MG63 (cell line): ENCODE measurements around the gene ADGRL2. TPM values are rescaled to one million over a fixed set of nuclear protein-coding genes. Genes with fewer than 3 reads are reported as not detected.

Experiments used
- DNase-seq: peaks from one replicate; pipeline ENCODE4 v3.0.0-alpha.2; 2020
- H3K27me3 ChIP-seq: fragments of 250-450 bp; sonication (Bioruptor Pico); 2 replicates; pipeline ENCODE4 v1.5.1; 2020; ENCODE audit warnings: mild to moderate bottlenecking, moderate library complexity
- H3K36me3 ChIP-seq: fragments of 250-450 bp; sonication (Bioruptor Pico); 2 replicates; pipeline ENCODE4 v1.5.1; 2020; ENCODE audit warnings: mild to moderate bottlenecking, moderate library complexity
- H3K4me3 ChIP-seq: fragments of 250-450 bp; sonication (Bioruptor Pico); 2 replicates; pipeline ENCODE4 v1.5.1; 2020; ENCODE audit warnings: mild to moderate bottlenecking, moderate library complexity
- H3K9me3 ChIP-seq: fragments of 250-450 bp; sonication (Bioruptor Pico); 2 replicates; pipeline ENCODE4 v1.5.1; 2020; ENCODE audit warnings: mild to moderate bottlenecking, moderate library complexity
- total RNA-seq: library from RNA; depleted of rRNA; stranded (reverse); fragments of >200 nt; shearing (Covaris generic); gene quantifications from 2 replicates; pipeline ENCODE4 v1.2.3, GENCODE V29; 2014; ENCODE audit warnings: low replicate concordance; rRNA removed

ADGRL2 gene
- 0.13 and 0.57 TPM in 2 replicates for total RNA-seq

DNA sequence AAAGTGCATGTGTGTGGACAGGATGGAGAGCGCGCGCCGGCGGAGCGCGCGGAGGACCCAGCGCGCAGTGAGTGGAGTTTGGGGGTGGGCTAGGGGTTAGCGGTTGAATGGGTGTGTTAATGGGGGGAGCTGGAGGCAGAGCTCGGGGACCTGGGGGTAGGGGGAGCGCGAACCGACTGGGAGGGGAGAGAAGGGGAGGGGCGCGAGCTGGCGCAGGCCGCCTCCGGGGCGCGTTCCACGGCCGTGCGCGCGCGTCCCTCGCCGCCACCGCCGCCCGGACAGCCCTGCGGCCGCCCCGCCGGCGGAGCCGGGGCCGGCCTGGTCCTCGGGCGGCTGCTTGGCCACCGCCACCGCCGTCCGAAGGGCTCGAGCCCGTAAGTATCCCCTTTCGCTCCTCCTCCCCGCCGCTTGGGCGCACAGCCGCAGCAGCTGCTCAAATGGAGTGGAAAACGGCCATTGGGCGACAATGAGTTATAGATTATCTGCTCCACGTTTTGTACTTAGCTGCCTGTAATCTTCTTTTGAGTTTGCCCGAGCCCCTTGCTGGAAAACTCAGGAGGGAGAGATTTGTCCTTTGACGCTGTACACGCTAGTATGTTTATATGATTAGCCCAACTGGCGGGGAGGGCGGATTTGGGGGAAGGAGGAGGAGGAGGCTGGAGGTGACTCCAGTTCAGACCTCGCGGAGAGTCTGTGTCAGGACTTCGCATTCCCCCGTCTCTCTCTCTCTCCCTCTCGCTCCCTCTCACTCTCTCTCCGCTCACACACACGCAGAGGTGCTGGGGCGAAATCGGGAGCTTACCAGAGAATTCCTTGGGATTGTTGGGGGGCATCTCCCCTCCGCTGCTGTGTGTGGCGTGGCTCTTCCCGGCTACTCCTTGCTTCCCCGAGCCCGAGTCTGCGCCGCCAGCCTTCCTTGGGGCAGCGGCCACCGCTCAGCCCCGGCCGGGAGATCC, at the start of gene ADGRL2:
TSS of gene ADGRL2 (plus strand) at position 240 of the 956 bp plus-strand sequence. CDS start 36,051 bp downstream, outside the sequence.
- DNase-seq, result peak; percentile 64
- H3K9me3 ChIP-seq, result no peaks in the 10 kb centered on the region
- H3K36me3 ChIP-seq, result no peaks in the 10 kb centered on the region
- peaks cover 80% of the 10 kb centered on the region for H3K27me3 ChIP-seq
- H3K4me3 ChIP-seq, result peak within 1 kb of the TSS; percentile 50

DNA sequence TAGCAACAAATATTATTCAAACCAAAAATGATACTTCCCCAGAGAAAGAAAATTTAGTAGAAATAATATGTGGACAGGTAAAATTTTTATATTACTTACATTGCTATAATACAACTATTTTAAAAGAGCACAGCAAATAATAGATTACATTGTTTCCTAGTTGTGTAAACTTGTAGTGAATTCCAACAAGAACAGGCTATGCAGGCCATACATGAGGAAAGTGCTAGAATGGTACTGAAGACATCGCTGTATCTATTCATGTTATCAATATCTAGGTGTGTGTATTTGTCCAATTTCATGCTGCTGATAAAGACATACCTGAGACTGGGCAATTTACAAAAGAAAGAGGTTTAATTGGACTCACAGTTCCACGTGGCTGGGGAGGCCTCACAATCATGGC, 47.9 kb upstream of the ADGRL2 start:
- DNase-seq, result no peak
- Histone ChIP-seq H3K27me3 (no peaks in the 10 kb centered on the region), H3K36me3 (no peaks in the 10 kb centered on the region), H3K4me3 (no peak overlapping the region), H3K9me3 (no peaks in the 10 kb centered on the region)

DNA sequence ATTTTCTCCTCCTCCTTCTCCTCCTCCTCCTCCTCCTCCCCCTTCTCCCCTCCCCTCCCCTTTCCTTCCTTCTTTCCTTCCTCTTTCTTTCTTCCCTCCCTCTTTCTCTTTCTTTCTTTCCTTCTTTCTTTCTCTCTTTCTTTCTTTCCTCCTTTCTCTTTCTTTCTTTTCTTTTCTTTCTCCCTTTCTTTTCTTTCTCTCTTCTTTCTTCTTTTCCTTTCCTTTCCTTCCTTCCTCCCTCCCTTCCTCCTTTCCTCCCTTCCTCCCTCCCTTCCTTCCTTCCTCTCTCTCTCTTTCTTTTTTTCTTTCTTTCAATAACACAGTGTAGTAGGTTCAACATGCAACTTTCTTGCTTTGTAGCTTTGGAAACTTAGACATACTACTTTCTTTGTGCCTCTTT, 46.3 kb upstream of the ADGRL2 start:
- H3K36me3 ChIP-seq, result no peaks in the 10 kb centered on the region
- no peak overlapping the region for H3K4me3 ChIP-seq
- no peak for DNase-seq
- no peaks in the 10 kb centered on the region for H3K9me3 ChIP-seq
- no peaks in the 10 kb centered on the region for H3K27me3 ChIP-seq

DNA sequence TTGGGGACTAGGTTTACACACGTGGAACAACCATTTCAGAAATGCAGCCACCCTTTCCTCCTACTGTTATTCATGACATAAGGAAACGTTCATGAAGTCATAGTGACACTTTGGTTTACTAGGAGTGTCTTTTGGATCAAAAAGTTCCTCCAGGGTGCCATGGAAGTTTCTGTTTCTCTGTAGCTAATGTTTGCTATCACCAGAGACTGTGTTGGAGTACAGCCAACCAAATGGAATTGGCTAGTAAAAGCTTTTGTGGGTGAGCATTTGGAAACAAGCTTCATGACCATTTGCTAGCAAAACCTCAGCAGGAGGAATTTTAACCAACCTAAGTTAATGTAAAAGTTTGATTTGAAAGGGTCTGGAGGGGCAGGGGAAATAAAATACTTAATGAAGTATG, 43.9 kb upstream of the ADGRL2 start:
- Histone ChIP-seq H3K36me3 (no peaks in the 10 kb centered on the region), H3K4me3 (no peak overlapping the region), H3K9me3 (no peaks in the 10 kb centered on the region), H3K27me3 (no peaks in the 10 kb centered on the region)
- no peak for DNase-seq

DNA sequence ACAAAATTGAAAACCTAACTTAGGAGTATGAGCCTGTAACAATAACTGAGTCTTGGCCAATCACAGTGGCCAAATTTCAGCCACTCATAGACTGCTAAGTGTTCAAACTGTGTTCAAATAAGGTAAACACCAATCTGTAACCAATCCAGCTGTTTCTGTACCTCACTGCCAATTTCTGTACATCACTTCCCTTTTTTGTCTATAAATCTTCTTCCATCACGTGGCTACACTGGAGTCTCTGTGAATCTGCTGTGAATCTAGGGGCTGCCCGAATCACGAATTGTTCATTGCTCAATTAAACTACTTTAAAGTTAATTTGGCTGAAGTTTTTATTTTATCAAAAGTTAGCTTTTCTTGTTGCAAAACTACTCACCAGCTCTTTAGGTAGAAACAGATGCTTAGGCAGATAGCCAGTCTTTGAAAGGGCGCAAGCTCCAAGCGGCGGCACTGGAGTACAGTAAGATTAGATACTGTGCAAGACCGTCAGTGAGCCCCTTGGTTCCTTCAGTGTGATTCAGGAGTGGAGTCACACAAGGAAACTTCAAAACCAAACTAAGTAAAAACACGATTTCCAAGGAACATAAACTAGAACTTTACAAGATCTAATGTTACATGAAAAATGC, 43.2 kb upstream of the ADGRL2 start:
- H3K4me3 ChIP-seq, result no peak overlapping the region
- H3K36me3 ChIP-seq, result no peaks in the 10 kb centered on the region
- H3K27me3 ChIP-seq, result no peaks in the 10 kb centered on the region
- no peaks in the 10 kb centered on the region for H3K9me3 ChIP-seq
- no peak for DNase-seq

DNA sequence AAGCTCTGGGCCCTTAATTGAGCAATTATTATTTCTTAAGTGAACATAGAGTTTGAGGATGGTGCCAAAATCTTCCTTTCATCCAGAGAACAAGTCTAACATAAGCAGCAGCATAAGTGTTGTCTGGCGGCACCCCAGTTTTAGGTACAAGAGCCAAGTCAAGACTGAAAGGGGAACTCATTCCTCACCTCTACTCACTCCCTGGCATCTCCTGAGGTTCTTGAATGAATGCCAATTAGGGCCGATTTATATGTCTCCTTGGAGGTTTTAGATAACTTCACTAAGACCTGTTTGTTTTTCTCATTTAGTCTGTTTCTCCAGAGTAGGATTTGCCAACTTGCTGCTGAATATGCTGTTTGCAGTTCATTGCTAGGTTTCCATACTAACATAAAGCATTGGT, 42.6 kb upstream of the ADGRL2 start:
- no peak for DNase-seq
- Histone ChIP-seq H3K4me3 (no peak overlapping the region), H3K36me3 (no peaks in the 10 kb centered on the region), H3K9me3 (no peaks in the 10 kb centered on the region), H3K27me3 (no peaks in the 10 kb centered on the region)

DNA sequence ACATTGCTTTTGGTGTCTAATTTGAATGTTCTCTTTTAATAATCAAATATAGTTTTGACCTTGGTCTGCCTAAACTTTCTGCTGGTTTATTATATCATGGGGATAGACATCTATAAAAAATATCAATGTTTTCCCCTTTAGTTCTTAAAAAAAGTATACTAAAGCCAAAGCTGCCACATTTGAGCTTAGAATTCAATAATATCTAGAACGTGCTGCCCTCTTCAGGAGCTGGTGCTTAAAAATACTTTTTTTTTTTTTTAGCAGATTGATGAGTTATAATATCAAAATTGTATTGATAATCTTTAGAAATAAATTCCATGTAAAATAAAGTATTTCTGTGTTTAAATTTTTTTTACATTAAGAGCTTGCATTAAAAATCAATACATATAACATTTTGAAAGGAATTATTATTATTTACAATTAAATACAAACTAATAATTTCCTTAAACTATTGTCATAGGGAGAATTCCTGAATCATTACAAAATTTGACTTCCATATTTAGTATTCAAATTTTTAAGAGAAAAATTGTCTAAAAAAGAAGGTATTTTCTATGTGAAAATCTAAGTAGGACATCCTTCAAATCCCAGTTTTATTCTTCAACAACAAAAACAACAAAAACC, 40.1 kb upstream of the ADGRL2 start:
- DNase-seq, result no peak
- Histone ChIP-seq H3K36me3 (no peaks in the 10 kb centered on the region), H3K4me3 (no peak overlapping the region), H3K9me3 (no peaks in the 10 kb centered on the region), H3K27me3 (no peaks in the 10 kb centered on the region)

DNA sequence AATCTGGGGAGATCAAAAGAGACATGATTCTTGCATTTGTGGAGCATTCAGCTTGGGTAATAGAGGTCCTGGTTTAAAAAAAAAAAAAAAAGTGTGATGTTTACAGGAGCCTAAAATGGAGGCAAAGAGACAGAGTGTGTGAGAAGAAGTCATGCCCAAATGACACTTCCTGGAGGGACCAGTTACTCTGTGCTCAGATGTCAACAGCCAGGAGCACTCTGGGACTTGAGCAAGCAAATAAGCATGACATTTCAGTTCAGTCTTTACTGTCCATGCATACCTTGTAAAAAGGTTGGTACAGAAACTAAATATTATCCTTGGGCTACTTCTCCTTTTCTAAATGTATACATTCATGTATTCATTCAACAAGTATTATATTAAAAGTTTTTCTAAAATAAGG, 25.2 kb upstream of the ADGRL2 start:
- no peak for DNase-seq
- Histone ChIP-seq H3K36me3 (no peaks in the 10 kb centered on the region), H3K27me3 (no peaks in the 10 kb centered on the region), H3K4me3 (no peak overlapping the region), H3K9me3 (no peaks in the 10 kb centered on the region)

DNA sequence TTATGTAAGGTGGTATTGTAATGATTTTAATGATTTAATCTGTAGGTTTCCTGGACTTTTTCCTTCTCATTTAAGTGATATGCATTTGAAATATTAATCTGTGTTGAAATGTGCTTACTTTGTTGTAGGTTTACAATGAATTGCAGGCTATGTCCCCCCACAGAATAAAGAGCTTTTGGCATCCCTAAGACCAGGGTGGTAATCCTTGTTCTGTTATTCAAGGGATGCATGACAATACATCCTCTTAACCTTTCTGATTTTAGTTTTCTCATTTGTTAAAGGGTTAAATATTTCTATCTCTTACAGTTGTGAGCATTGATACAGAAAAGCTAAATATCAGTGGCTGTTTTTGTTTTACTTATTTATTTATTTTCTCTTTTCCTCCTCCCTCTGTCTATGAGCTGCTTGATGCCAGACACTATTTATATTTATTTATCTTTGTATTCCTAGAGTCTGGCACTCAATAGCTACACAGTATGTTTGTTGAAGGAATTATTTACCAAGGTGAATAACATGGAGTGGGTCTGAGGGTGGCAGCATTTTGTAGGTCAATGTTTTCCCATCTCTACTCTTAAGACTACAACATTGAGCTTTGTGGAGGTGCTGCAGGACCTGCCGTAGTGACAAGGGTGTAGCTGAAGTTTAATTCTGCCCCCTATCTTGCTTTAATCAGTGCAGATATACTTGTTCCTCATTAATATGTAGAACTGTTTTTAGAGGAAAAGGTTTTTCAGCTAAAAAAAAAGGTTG, 19.9 kb upstream of the ADGRL2 start:
- no peak for DNase-seq
- Histone ChIP-seq H3K36me3 (no peaks in the 10 kb centered on the region), H3K9me3 (no peaks in the 10 kb centered on the region), H3K4me3 (no peak overlapping the region), H3K27me3 (no peaks in the 10 kb centered on the region)

DNA sequence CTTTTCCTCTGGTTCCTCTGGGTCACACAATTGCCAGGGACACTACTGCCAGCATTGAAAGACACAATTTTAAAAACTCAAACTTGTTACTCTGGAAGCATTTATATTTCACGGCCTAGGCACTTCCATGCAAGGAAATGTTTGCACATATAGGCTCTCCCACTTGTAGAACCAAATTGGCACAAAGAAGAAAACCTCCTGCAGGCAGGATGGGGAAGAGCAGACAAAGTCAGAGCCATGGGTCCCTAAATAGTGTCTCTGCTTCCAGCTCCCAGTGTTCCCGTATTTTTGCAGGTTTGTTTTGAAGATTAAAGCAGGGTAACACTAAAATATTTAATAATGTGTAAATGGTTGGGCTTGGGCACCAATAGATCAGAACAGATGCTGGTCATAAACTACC, 19.0 kb upstream of the ADGRL2 start:
- H3K9me3 ChIP-seq, result no peaks in the 10 kb centered on the region
- no peaks in the 10 kb centered on the region for H3K36me3 ChIP-seq
- H3K4me3 ChIP-seq, result no peak overlapping the region
- H3K27me3 ChIP-seq, result no peaks in the 10 kb centered on the region
- DNase-seq, result no peak

DNA sequence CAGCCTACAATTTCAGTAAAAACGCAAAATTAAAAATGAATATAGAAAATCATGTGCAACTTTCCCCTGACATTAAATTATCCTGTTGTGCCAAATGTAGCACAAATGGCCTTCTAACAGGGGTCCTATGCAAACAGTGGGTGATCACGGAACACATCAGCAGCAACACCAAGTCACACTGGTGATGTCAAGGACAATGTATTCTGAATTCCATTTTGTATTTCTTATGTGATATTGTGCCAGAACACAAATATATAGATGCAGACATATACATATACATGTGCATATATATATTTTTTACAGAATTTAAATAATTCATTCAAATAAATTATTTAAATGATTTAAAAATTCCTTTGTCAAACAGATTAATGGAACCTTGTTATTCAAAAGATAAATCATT, 8.6 kb upstream of the ADGRL2 start:
- no peak for DNase-seq
- Histone ChIP-seq H3K4me3 (no peak overlapping the region), H3K27me3 (no peaks in the 10 kb centered on the region; the same call in 1 of the 2 replicates), H3K9me3 (no peaks in the 10 kb centered on the region), H3K36me3 (no peaks in the 10 kb centered on the region)

DNA sequence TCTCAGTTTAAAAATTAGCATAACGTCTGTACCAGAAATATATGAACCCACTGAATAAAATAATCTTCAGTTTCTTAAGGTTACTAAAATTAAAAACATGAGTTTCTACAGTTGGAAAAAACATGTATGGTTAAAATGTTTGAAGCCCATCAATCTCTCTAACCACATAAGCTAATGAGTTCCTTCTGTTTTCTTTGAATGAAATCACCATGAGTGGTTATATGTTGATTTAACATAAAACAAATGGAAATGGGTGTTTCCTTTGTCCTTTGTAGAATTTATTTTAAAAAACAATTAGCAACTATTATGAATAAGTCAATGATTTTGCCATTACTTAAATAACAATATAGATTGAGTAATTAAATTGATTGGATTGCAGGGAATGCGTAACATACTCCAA, 3.0 kb upstream of the ADGRL2 start:
- Histone ChIP-seq H3K4me3 (no peak overlapping the region), H3K27me3 (peaks cover 47% of the 10 kb centered on the region), H3K36me3 (no peaks in the 10 kb centered on the region), H3K9me3 (no peaks in the 10 kb centered on the region)
- no peak for DNase-seq

DNA sequence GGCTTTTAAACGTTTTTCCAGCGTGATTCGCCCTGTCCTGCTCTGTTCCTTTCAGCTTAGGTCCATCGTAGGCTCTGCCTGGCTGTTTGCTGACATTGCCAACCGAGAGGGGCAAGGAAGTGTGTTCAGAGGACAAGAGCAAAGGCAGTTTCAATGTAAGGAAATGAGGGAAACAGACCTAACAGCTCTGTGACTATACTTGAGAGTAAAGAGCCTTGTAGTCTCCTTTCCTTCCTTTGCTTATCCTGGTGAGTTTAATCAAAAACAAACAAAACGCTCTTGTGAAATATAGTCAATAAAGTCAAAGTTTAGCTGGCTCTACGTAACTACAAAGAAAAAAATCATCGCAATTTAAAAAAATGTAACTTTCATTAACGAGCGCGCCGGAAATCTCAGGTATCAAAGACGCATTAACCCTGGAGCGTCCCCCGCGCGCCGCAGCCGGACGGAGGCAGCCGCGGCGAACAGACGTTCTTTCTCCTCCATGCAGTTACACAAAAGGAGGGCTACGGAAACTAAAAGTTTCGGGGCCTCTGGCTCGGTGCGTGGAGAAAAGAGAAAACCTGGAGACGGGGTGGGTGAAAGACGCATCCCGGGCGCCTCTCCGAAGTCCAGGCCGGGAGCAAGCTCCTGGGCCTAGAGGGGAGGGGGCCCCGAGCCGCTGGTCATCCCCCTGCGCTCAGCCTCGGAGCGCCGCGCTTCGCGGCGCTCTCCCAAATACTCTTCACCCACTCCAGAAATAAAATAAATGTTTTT, 617 bp upstream of the ADGRL2 start:
- Histone ChIP-seq H3K4me3 (peak overlapping the region; percentile 50), H3K36me3 (no peaks in the 10 kb centered on the region), H3K27me3 (peaks cover 71% of the 10 kb centered on the region), H3K9me3 (no peaks in the 10 kb centered on the region)
- peak; percentile 5 for DNase-seq

DNA sequence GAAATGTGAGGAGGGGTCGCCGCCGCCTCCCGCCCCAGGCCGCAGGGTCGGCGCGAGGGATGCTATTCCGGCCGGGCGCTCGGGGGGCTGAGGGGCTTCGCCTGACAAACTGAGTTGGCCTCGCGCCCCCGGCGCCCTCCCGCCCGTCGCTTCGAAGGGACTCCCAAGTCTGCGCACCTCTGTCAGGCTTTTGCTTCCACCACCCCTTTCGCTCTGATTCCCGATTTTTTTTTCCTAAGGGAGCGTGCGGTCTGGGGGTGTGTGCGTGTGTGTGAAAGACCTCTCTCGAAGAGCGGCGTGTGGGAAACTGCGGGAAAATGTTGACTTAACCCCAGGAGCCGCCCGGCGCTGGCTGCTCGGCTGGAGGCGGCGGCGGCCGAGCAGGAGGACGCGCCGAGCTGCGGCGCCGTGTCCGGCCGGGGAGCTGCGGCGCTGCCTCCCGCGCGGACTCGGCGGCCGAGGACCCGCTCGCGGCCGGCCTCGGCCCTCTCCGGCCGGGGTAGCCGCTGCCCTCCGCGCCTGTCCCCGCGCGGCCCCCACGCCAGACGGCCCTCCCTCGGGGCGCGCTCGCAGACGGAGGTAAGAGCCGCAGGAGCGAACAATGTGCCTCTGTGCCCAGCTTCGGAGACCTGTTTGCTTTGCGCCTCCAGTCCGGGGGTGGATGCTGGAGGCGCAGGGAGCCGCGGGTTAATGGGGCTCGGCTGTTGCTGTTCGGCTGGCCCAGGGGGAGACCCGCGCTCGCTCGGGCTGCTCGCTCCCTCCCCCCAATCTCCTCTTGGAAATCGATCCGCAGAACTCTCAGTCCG, 1.1 kb downstream of the ADGRL2 start:
- Histone ChIP-seq H3K4me3 (peak overlapping the region; percentile 50), H3K27me3 (peaks cover 87% of the 10 kb centered on the region), H3K9me3 (no peaks in the 10 kb centered on the region), H3K36me3 (no peaks in the 10 kb centered on the region)
- DNase-seq, result peak; percentile 34

DNA sequence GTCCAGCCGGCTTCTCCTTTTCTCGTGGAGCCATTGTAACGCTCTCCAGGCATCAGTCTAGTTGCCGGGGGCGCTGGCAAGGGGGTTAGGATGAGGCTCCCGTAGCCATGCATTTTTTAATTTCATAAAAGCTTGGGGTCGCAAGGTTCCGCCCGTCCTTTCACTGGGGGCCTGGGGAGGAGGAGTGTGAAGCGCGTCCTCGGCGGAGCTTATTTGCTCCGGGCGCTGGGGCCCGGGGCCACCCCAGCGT, 1.6 kb downstream of the ADGRL2 start:
- DNase-seq, result no peak
- peaks cover 91% of the 10 kb centered on the region for H3K27me3 ChIP-seq

More for the DNA sequence above, 1.6 kb downstream of the ADGRL2 start:
- H3K36me3 ChIP-seq, result no peaks in the 10 kb centered on the region
- H3K9me3 ChIP-seq, result no peaks in the 10 kb centered on the region
- peak overlapping the region; percentile 22 for H3K4me3 ChIP-seq
